Ovary (tissue), 3 donors: Measurements from ENCODE around the gene AFAP1.

Experiments
- POLR2A ChIP-seq: fragments of 450-650 bp; IDR thresholded peaks from one replicate; pipeline ENCODE4 v1.6.1; 2017; ENCODE audit warnings: antibody characterized with exemption, mild to moderate bottlenecking, moderate library complexity
- TF ChIP-seq, protein P1 (sequence below), 3 donors: fragments of 450-650 bp in 2 of 3; fragments of 200-600 bp in 1 of 3; IDR thresholded peaks; one replicate each; pipeline versions ENCODE4 v1.5.1 to v1.8.0; 2016 to 2022; ENCODE audit warnings: antibody characterized with exemption in 3 of 3, mild to moderate bottlenecking in 1 of 3
- donor health status: DM: no; HTN: no; CAD: no.

DNA sequence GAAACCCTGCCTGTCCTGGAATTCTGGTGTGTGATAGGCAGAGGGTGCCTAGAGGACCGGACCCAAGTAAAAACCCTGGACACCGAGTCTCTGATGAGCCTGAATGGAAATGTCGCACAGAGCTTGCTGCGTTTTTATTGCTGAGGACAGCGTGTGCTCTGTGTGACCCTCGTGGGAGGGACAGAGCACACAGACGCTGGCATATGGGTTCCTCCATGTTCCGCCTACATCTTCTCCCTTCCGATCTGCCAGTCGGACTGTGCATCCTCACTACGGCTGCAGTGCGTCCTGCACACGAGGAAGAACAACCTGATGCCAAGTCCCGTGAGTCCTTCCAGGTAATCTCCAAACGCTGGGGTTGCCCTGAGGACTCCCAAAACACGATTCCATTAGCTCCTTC is 68.3 kb downstream of the AFAP1 start:
- TF ChIP-seq, protein P1, sequence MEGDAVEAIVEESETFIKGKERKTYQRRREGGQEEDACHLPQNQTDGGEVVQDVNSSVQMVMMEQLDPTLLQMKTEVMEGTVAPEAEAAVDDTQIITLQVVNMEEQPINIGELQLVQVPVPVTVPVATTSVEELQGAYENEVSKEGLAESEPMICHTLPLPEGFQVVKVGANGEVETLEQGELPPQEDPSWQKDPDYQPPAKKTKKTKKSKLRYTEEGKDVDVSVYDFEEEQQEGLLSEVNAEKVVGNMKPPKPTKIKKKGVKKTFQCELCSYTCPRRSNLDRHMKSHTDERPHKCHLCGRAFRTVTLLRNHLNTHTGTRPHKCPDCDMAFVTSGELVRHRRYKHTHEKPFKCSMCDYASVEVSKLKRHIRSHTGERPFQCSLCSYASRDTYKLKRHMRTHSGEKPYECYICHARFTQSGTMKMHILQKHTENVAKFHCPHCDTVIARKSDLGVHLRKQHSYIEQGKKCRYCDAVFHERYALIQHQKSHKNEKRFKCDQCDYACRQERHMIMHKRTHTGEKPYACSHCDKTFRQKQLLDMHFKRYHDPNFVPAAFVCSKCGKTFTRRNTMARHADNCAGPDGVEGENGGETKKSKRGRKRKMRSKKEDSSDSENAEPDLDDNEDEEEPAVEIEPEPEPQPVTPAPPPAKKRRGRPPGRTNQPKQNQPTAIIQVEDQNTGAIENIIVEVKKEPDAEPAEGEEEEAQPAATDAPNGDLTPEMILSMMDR (IDR thresholded peaks at IDR 0.05), result no peak
- TF ChIP-seq POLR2A, result no peak
